Type B pancreatic cell (in vitro differentiated cells): ENCODE data around the gene GAR1. TPM values are rescaled to one million over a fixed set of nuclear protein-coding genes. Genes with fewer than 3 reads are reported as not detected.

Experiments used
- DNase-seq: peaks from one replicate; pipeline ENCODE4 v3.0.0; 2021; ENCODE audit warnings: mixed read lengths; ENCODE audit not compliant: unreplicated experiment; ENCODE audit errors: extremely low spot score
- H3K27ac Mint-ChIP-seq: 2 replicates; pipeline ENCODE4 v1.8.0; 2021; ENCODE audit warnings: mild to moderate bottlenecking, mixed read lengths
- H3K27me3 Mint-ChIP-seq: 2 replicates; pipeline ENCODE4 v1.8.0; 2021; ENCODE audit warnings: mixed read lengths
- H3K36me3 Mint-ChIP-seq: 2 replicates; pipeline ENCODE4 v1.8.0; 2021; ENCODE audit warnings: mixed read lengths
- H3K4me1 Mint-ChIP-seq: one replicate; pipeline ENCODE4 v1.8.0; 2021; ENCODE audit warnings: mixed read lengths; ENCODE audit not compliant: unreplicated experiment
- H3K4me3 Mint-ChIP-seq: 2 replicates; pipeline ENCODE4 v1.8.0; 2021; ENCODE audit warnings: mild to moderate bottlenecking, mixed read lengths
- H3K9me3 Mint-ChIP-seq: 2 replicates; pipeline ENCODE4 v1.8.0; 2021; ENCODE audit warnings: mixed read lengths
- CTCF ChIP-seq: fragments of 200-600 bp; sonication (generic); conservative IDR thresholded peaks from 2 replicates; pipeline ENCODE4 v1.5.0; 2021; ENCODE audit warnings: antibody characterized with exemption, mild to moderate bottlenecking
- total RNA-seq: library from RNA; stranded (reverse); gene quantifications from 2 replicates; pipeline ENCODE4 v1.2.1, GENCODE V29; 2021; ENCODE audit warnings: low replicate concordance

GAR1 gene
- total RNA-seq, 1 donor from 2014 or later = 27.9 TPM

GRCh38 chr4:109801099-109801789, 14.3 kb upstream of the GAR1 start:
- Mint-ChIP-seq H3K36me3 (peaks cover 7% of the 10 kb centered on the region), H3K4me1 (peaks cover 18% of the 10 kb centered on the region), H3K9me3 (no peaks in the 10 kb centered on the region), H3K4me3 (peak overlapping the region; percentile 73), H3K27me3 (no peaks in the 10 kb centered on the region), H3K27ac (peak overlapping the region; percentile 39)
- no peak for DNase-seq
- no peak for TF ChIP-seq CTCF

GRCh38 chr4:109801895-109802319, 13.7 kb upstream of the GAR1 start, which contains the start of gene CFI:
CFI (minus strand) TSS chr4:109801999; CDS start chr4:109801971, 28 bp downstream.
- H3K36me3 Mint-ChIP-seq = peaks cover 7% of the 10 kb centered on the region
- no peak for DNase-seq
- peaks cover 18% of the 10 kb centered on the region for H3K4me1 Mint-ChIP-seq
- peak within 1 kb of the TSS; percentile 73 for H3K4me3 Mint-ChIP-seq
- no peak for TF ChIP-seq CTCF
- H3K27ac Mint-ChIP-seq = peak within 1 kb of the TSS; percentile 63
- H3K9me3 Mint-ChIP-seq = no peaks in the 10 kb centered on the region
- H3K27me3 Mint-ChIP-seq = no peaks in the 10 kb centered on the region

GRCh38 chr4:109803924-109804571, 11.5 kb upstream of the GAR1 start:
- H3K4me3 Mint-ChIP-seq = no peak overlapping the region
- peak; percentile 58 for TF ChIP-seq CTCF
- peak overlapping the region; percentile 18 for H3K27ac Mint-ChIP-seq
- DNase-seq = no peak
- H3K9me3 Mint-ChIP-seq = no peaks in the 10 kb centered on the region
- peaks cover 18% of the 10 kb centered on the region for H3K4me1 Mint-ChIP-seq
- H3K27me3 Mint-ChIP-seq = no peaks in the 10 kb centered on the region
- no peaks in the 10 kb centered on the region for H3K36me3 Mint-ChIP-seq

GRCh38 chr4:109809655-109810054, 5.9 kb upstream of the GAR1 start:
- Mint-ChIP-seq H3K36me3 (no peaks in the 10 kb centered on the region), H3K27me3 (peaks cover 2% of the 10 kb centered on the region), H3K4me3 (no peak overlapping the region), H3K4me1 (peaks cover 7% of the 10 kb centered on the region), H3K27ac (no peak overlapping the region), H3K9me3 (no peaks in the 10 kb centered on the region)
- no peak for TF ChIP-seq CTCF
- no peak for DNase-seq

GRCh38 chr4:109810552-109811387, 4.8 kb upstream of the GAR1 start:
- peak overlapping the region; percentile 51 for H3K4me3 Mint-ChIP-seq
- H3K27me3 Mint-ChIP-seq = peaks cover 2% of the 10 kb centered on the region
- DNase-seq = no peak
- peaks cover 8% of the 10 kb centered on the region for H3K4me1 Mint-ChIP-seq
- peak overlapping the region; percentile 79 for H3K27ac Mint-ChIP-seq
- no peaks in the 10 kb centered on the region for H3K9me3 Mint-ChIP-seq
- H3K36me3 Mint-ChIP-seq = no peaks in the 10 kb centered on the region
- no peak for TF ChIP-seq CTCF
